ENCODE results near the gene GLT8D2. TPM values are rescaled to one million over a fixed set of nuclear protein-coding genes. Genes with fewer than 3 reads are reported as not detected.

Gene GLT8D2
- total RNA-seq, 1 experiment from 2014 or later = 1.6 TPM

- peaks cover 96% of the 10 kb centered on the region for H3K36me3 ChIP-seq (ENCODE audit: low read depth, low read length)
- no peaks in the 10 kb centered on the region for H3K9me3 ChIP-seq (ENCODE audit: low read length)
- intact Hi-C loops (cut with micrococcal nuclease) = loop anchor here (10.0 kb wide), 1 partner anchor 170 kb away; no protein-coding TSS in a partner anchor
- no peak overlapping the region for H3K27ac ChIP-seq (ENCODE audit: low read length)
- H3K79me2 ChIP-seq (ENCODE audit: low read length) = 0 out of 2 replicates have a peak, but pooled peaks cover 4% of the 10 kb centered on the region
- peaks cover 18% of the 10 kb centered on the region; the same call in 1 of the 2 replicates for H4K20me1 ChIP-seq (ENCODE audit: low read length)
- TF ChIP-seq EZH2phosphoT487 (IDR thresholded peaks at IDR 0.05; ENCODE audit: borderline replicate concordance, low read length) (no peak), EZH2 (IDR thresholded peaks at IDR 0.05; ENCODE audit: low read length, unreplicated experiment) (no peak)
- TF ChIP-seq, protein P1, sequence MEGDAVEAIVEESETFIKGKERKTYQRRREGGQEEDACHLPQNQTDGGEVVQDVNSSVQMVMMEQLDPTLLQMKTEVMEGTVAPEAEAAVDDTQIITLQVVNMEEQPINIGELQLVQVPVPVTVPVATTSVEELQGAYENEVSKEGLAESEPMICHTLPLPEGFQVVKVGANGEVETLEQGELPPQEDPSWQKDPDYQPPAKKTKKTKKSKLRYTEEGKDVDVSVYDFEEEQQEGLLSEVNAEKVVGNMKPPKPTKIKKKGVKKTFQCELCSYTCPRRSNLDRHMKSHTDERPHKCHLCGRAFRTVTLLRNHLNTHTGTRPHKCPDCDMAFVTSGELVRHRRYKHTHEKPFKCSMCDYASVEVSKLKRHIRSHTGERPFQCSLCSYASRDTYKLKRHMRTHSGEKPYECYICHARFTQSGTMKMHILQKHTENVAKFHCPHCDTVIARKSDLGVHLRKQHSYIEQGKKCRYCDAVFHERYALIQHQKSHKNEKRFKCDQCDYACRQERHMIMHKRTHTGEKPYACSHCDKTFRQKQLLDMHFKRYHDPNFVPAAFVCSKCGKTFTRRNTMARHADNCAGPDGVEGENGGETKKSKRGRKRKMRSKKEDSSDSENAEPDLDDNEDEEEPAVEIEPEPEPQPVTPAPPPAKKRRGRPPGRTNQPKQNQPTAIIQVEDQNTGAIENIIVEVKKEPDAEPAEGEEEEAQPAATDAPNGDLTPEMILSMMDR (conservative IDR thresholded peaks at IDR 0.05; ENCODE audit: low read depth, low read length) = no peak
- H3K9me2 ChIP-seq (replicated peaks; ENCODE audit: low read length) = no peaks in the 10 kb centered on the region
- ChIA-PET CTCF (no interaction called here), POLR2A (ENCODE audit: unreplicated experiment) (no interaction called here)
- no peak overlapping the region for H3K4me3 ChIP-seq (ENCODE audit: low read length)
- H2AFZ ChIP-seq (ENCODE audit: low read length) = no peak overlapping the region
- H3F3A ChIP-seq (ENCODE audit: low read length, unreplicated experiment) = peaks cover 48% of the 10 kb centered on the region
- H3K4me1 ChIP-seq (ENCODE audit: insufficient read depth, low read length) = no peaks in the 10 kb centered on the region
- no peak overlapping the region for H3K9ac ChIP-seq (ENCODE audit: low read length)
- ATAC-seq (peak; percentile 53), DNase-seq (peak; percentile 41)
- H3K4me2 ChIP-seq (ENCODE audit: low read length) = no peak overlapping the region
- no TSS peak for BruUV-seq (replicated peaks)
- H3K27me3 ChIP-seq (ENCODE audit: low read length) = no peaks in the 10 kb centered on the region
Measured at GRCh38 chr12:103944964-103945363, 105.0 kb downstream of the GLT8D2 start.

Other genes starting within 250 kb of the GLT8D2 start
- gene NT5DC3, start 209.0 kb downstream of the GLT8D2 start, total RNA-seq (2014; rRNA removed) = 14.9 and 15.7 TPM in 2 replicates
- 476 and 593 TPM in 2 replicates for gene HSP90B1, start 119.8 kb downstream of the GLT8D2 start, total RNA-seq (2014; rRNA removed)
- gene TDG, start 84.3 kb downstream of the GLT8D2 start, total RNA-seq (2014; rRNA removed) = 35.0 and 45.6 TPM in 2 replicates
- 7.8 and 10.7 TPM in 2 replicates for gene HCFC2, start 14.3 kb upstream of the GLT8D2 start, total RNA-seq (2014; rRNA removed)
- gene NFYB, start 88.0 kb upstream of the GLT8D2 start, total RNA-seq (2014; rRNA removed) = 20.6 and 21.7 TPM in 2 replicates
- 419 and 430 TPM in 2 replicates for gene TXNRD1, start 165.6 kb upstream of the GLT8D2 start, total RNA-seq (2014; rRNA removed)

Measured in PC-3 (cell line).